Pulmonary artery endothelial cell (primary cell): Measurements from ENCODE around the gene SERPINE3. TPM values are rescaled to one million over a fixed set of nuclear protein-coding genes. Genes with fewer than 3 reads are reported as not detected.

ENCODE experiments used
- DNase-seq: peaks from one replicate; pipeline ENCODE4 v3.0.0-alpha.2; 2011; ENCODE audit warnings: low read depth, low spot score
- total RNA-seq: library from RNA; depleted of rRNA; stranded (reverse); fragments of >200 nt; gene quantifications from 2 replicates; pipeline ENCODE4 v1.2.3, GENCODE V29; 2014

The SERPINE3 gene
- not detected in 2 replicates for total RNA-seq

GRCh38 chr13:51339354-51339753 lies at the start of gene SERPINE3:
SERPINE3 (plus strand) TSS chr13:51339691; CDS start chr13:51341092, 1,401 bp downstream.
- no peak for DNase-seq

DNA sequence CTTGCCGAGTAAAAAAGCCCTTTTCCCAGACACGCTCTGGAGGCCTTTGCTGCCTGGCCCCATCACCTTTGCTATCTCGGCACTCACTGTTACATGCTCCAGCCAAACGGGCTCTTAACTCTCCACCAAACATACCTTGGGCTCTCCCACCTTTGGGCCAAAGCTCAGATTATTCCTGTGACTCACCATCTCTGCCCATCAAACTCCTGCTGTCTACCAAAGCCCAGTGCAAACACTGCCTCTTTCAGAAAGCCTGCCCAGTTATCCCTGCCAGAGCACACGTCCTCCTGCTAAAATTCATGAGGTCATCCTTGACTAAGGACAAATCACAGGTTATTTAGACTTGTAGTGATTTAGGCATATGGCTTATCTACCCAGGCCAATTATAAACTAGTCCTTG lies 48.1 kb upstream of the SERPINE3 start:
- no peak for DNase-seq

DNA sequence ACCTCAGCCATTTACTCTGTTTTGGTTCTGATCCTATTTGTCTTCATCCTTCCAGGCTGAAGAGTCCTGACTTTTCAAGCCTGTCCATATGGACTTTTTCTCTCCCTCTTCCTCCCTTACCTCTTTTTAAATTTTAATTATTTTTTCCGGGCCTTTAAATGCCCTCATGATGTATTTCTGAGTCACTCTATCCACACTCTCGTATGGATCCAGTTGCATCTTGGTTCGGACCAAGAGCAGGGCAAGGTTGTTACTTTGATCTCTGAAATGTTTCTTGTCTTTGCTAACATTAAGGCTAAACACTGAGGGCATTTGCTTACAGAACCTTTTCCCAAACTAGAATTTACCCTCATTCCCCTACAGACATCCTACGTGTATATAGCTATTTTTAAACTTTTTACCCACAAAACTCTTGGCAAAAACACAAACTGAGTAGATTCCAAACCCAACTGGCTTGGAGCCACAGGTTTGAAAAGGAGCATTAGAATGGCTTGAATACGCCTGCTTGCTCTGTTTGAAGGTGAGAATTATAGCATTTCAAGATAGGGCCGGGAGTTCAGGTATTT lies 47.4 kb upstream of the SERPINE3 start:
- DNase-seq: no peak

DNA sequence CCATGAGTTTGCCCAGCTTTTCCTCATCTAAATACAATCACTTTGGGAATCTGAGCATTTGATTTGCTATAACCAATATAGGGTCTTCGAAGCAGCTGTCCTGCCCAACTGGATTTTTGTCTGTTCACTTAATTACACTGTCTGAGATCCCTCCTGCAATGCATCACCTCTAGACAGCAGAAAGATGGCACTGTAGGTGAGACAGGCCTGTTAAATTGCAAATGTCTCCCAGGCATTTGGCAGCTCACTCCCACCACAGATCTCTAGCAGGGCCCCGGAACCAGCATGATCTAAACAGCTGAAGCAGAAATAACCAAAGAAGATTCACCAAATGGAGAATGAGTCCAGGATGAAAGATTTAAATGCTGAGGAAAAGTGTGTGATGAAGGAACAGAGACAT lies 41.9 kb upstream of the SERPINE3 start:
- no peak for DNase-seq

- DNase-seq: no peak
Observed at GRCh38 chr13:51298812-51299211, 40.7 kb upstream of the SERPINE3 start.

GRCh38 chr13:51303063-51303552 lies 36.4 kb upstream of the SERPINE3 start:
- no peak for DNase-seq

DNA sequence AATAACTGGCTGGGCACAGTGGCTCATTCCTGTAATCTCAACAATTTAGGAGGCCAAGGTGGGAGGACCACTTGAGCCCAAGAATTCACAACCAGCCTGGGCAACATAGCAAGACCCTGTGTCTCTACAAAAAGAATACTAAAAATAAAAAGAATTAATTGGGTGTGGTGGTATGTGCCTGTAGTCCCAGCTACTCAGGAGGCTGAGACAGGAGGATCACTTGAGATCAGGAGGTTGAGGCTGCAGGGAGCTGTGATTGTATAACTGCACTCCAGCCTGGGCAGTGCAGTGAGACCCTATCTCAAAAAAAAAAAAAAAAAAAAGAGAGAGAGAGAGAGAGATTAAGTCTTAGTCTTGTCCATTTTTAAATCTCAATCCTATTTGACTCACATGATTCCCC lies 35.6 kb upstream of the SERPINE3 start:
- DNase-seq: no peak

DNA sequence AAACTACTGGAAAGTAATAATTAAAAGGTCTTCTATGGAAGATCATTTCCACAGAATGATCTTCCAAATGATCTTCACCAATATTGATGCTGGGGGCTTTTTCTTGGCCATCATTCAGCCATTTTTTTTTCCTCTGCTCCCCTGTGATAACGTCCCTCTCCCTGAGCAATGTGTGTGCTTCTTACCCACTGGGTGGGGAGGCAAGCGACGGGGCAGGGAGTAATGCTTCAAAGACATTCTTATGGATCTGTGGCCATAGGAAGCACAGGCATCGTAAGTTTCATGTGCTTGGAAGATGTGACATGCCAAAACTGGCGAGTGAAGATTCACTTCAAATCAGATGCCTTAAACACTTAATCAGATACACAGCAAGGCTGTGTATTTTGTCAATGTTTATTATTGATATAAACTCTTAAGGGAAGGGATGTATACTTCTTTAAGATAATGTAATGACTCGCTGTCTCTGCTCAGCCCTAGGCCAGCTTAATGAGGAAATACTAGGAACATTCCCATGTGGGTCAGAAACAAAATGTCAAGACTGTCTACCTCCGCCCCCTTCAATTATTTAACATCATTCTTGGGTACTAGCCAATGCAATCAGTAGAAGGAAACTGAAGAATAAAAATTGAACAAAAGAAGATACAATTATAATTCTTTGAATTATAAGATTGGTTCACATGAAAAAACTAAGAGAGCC lies 34.1 kb upstream of the SERPINE3 start:
- no peak for DNase-seq

GRCh38 chr13:51308781-51309180 lies 30.7 kb upstream of the SERPINE3 start:
- DNase-seq: no peak

GRCh38 chr13:51311231-51311630 lies 28.3 kb upstream of the SERPINE3 start:
- DNase-seq: no peak

DNA sequence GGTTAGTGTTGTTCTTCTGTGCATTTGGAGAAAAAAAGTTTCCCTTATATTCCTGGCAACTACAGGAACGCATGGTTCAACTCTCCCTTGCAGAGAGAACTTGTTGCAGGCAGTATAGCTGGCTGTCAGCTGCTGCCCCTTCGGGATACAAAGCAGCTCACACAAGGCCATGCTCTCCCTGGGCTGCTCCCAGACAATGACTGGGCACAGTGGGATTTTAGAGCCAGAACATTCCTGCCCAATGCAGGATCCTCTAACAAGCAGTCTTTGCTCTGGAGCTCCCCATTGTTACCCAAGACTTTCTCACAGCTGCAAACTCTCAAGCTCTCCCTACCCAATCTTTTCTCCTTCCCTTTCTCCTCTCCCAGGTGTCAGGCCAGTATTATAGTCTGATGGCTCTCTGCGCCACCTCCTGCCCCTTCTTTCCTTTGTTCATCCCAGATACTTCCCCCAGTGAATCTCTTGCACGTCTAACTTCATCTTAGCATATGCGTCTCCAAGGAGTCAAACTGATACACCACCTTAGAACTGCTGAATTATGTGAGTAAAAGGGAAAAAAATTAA lies 27.5 kb upstream of the SERPINE3 start:
- DNase-seq: no peak

DNA sequence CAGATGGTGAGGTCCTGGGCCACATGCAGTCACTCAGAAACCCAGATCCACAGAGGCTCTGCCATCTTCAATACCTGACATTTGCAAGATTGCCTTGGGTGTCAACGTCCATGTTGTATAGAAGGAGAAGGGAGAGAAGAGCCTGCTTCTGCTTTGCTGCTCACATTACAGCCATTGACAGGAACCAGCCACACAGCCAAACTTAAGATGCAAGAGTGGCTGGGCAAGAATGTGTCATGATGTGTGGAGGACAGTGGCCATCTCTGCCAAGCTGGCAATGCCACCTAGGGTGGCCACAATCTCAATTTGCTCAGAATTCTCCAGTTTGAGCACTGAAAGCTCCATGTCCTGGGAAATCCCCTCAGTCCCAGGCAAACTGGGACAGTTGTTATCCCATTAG lies 25.9 kb upstream of the SERPINE3 start:
- no peak for DNase-seq

DNA sequence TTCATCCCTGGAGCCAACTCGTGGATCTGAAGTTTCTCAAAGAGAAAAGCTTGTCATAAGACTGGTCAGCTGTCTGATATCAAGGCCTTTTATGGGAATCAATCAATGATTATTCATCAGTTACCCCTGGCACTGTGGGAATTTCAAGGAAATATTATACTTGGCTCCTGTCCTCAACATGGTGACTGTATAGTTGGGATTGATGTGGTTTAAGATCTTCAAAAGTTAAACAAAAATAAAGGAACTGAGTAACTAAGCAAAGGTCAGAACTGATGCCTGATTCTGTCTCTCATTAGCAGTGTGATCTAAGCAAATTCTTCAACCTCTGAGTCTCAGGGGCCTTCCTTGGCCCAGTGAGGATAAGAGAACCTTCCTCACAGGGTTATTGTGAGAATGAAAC lies 22.2 kb upstream of the SERPINE3 start:
- DNase-seq: no peak

DNA sequence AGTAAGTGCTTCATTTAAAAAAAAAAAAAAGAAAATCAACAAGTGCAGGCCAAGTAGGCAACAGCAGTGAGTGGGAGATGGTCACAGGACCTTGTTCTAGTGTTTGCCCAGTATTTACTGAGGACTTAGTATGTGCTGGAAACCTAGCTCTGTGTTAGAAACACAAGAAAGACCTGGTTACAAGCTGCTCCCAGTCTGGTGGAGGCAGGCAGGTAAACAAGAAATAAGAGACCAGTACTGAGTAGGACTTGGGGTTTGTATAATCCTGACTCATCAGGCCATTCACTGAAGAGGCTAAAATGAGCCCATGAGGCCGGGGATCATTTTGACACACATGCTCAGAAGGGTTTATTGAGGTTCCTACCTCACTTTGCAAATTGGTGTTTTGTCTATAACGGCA lies 21.5 kb upstream of the SERPINE3 start:
- DNase-seq: no peak

DNA sequence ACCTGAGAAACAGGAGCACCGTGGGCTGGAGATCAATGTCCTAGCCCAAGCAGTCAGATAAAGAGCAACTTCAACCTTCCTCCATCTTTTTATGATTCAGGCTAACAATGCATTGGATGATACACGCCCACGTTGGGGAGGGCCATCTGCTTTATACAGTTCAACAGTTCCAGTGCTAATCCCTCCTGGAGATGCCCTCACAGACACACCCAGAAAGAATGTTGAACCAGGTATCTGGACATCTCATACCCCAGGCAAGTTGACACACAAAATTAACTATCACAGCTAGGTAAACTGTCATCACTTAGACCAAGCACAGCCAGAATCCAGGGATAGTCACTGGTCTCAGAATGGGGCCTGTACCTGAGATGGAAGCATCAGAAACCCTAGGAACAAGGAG lies 20.6 kb upstream of the SERPINE3 start:
- DNase-seq: no peak

DNA sequence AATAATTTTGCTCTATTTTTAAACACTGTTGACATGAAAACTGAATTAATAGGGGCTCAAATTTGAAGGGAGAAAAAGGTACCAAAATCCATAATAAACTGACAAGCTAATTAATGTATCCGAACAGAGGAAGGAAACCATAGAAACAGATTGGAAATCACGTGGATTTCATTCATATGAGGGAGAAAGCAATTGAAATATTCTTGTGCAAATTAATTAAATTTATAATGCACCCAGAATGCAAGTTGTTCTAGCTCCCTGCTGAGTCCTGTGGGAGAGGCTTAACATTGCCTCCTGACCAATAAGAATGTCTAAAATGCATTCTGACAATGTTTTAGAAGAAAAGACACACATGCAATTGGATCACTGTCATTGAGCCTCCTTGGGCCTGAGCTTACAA lies 17.7 kb upstream of the SERPINE3 start:
- no peak for DNase-seq

DNA sequence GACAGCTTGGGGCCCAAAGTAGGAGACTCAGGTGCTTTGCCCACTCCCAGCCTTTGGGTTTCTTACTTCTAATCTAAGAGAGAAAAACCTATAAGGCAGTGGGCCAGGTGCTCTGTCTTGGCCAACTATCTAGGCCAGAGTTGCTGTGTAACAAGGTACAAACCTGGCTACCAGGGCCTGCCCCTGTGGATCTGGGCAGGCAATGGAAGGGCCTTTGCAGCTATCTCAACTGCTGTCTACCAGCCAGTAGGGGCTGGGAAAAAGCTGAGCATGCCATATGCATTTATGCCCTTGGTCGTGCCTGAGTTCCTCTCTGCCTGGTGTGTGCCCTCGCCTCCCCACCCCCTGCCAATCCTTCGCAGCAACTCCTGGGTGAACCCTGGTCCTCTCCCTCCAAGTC lies 16.7 kb upstream of the SERPINE3 start:
- no peak for DNase-seq

DNA sequence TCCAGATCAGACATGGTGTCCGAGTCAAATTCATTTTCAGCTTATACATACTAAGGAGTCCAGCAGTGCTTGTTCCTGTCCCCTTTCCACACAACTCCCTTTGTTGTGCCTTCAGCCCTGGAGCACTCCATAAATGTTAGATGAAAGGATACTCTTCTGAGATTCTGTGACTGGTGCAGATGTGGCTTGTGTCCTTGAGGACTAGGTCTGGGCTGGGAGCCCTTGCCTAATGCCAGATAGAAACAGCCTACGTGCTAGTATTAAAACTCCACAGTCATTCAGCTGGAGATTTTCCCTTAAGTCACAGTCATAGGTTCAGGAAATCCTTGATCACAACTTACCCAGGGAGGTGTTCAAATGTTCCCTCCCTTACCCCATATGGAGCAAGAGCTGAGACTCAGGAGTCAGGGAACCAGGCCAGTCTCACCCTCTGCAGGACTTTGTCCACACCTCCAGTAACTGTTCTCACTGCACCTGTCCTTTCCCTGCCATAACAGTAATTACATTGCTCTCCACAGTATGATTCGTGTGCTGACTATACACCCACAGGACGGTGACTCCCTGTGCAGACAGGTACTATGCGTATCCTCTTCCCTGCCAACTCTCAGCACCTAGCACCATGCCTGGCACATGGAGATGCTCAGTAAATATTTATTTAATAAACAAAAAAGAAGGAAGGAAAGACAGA lies 15.5 kb upstream of the SERPINE3 start:
- DNase-seq: no peak

GRCh38 chr13:51324714-51325420 lies 14.6 kb upstream of the SERPINE3 start:
- DNase-seq: no peak

DNA sequence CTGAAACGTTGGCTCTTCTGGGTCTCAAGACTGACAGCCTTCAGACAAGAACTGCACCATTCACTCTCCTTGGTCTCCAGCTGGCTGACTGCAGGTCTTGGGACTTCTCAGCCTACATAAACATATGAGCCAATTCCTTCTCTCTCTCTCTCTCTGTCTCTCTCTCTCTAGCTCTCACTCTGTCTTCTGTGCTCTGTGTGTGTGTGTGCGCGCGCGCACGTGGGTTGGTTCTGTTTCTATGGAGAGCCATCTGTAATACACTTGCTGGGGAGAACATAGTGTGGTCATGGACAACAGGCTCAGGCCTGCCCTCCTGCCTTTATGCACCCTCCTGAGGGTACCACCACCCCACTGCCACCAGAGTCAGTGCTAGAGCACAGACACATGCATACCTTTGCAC lies 13.7 kb upstream of the SERPINE3 start:
- no peak for DNase-seq

DNA sequence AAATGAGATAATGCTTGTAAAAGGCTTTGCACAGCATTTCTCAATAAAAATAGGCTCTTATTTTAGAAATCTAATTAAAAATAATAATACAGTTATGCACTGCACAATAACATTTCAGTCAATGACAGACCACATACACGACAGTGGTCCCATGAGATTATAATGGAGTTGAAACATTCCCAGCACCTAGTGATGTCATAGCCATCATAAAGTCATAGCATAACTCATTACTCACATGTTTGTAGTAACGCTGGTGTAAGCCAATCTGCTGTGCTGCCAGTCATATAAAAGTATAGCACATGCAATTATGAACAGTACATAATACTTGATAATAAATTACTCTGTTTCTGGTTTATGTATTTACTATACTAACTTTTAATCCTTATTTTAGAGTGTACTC lies 12.7 kb upstream of the SERPINE3 start:
- no peak for DNase-seq

DNA sequence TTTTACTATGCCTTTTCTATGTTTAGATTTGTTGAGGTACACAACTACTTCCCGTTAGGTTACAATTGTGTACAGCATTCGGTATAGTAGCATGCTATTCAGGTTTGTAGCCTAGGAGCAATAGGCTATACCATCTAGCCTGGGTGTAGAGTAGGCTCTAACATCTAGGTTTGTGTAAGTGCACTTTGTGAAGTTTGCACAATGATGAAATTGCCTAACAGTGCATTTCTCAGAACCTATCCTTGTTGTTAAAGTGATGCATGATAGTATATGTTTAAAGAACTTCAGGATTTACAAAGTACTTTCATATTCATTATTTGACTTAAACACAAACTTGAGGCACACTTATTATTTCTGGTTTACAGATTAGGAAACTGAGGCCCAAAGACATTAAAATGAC lies 11.5 kb upstream of the SERPINE3 start:
- no peak for DNase-seq
